Aorta (tissue), 5 donors: Measurements from ENCODE around the gene ABCD1. TPM values are rescaled to one million over a fixed set of nuclear protein-coding genes. Genes with fewer than 3 reads are reported as not detected.
"Not testable (repeated sequence)": the region's sequence is repeated elsewhere in the genome, so short reads cannot be mapped to it uniquely, and the experiment has no call there.

Experiments
- ATAC-seq: fragments of 200-7000 bp; cut with Tn5 transposase; one replicate; pipeline ENCODE4 v1.9.1; 2022; ENCODE audit warnings: moderate library complexity; ENCODE audit not compliant: low FRiP score
- DNase-seq, 2 donors: peaks; one replicate each; pipeline ENCODE4 v3.0.0-alpha.2; 2020
- H3K27ac ChIP-seq, 2 donors: one replicate each; pipeline ENCODE4 v1.5.1; 2013; ENCODE audit warnings: low read length in 2 of 2, mild to moderate bottlenecking in 2 of 2, moderate library complexity in 2 of 2, control low read depth in 1 of 2, inconsistent platforms in 1 of 2, low read depth in 1 of 2
- H3K27me3 ChIP-seq, 2 donors: one replicate each; pipeline ENCODE4 v1.6.1; 2013; ENCODE audit warnings: control low read depth in 1 of 2, low read length in 1 of 2, mild to moderate bottlenecking in 1 of 2, moderate library complexity in 1 of 2; ENCODE audit not compliant: insufficient read depth in 2 of 2, control insufficient read depth in 1 of 2
- H3K36me3 ChIP-seq, 2 donors: one replicate each; pipeline ENCODE4 v1.6.1; 2013; ENCODE audit warnings: control low read depth in 1 of 2, low read length in 1 of 2, mild to moderate bottlenecking in 1 of 2; ENCODE audit not compliant: insufficient read depth in 2 of 2, control insufficient read depth in 1 of 2
- H3K4me1 ChIP-seq, 2 donors: one replicate each; pipeline ENCODE4 v1.6.1; 2013; ENCODE audit warnings: low read length in 2 of 2, control low read depth in 1 of 2, mild to moderate bottlenecking in 1 of 2, moderate library complexity in 1 of 2; ENCODE audit not compliant: insufficient read depth in 2 of 2, control insufficient read depth in 1 of 2
- H3K4me3 ChIP-seq, 2 donors: one replicate each; pipeline ENCODE4 v1.5.1; 2013; ENCODE audit warnings: low read length in 2 of 2, control low read depth in 1 of 2, mild to moderate bottlenecking in 1 of 2
- H3K9me3 ChIP-seq: one replicate; pipeline ENCODE4 v1.6.1; 2013; ENCODE audit warnings: mild to moderate bottlenecking, low read length; ENCODE audit not compliant: control insufficient read depth
- WGBS, 2 donors: extraction: QIAGEN DNeasy Blood & Tissue Kit; methylation state at CpG; one replicate each; pipeline ENCODE4 v1.1.7; 2013; 5-methylcytosine and 5-hydroxymethylcytosine counted together
- intact Hi-C, 2 donors: fragments of 100-400 bp; cut with DNase I; formaldehyde crosslinking; loops; one replicate each; pipeline versions ENCODE4 v1.14.2 to v1.15.0; 2022
- polyA plus RNA-seq, 2 donors: library from polyadenylated mRNA; stranded (reverse); fragments of 200-250 nt; gene quantifications; one replicate each; pipeline ENCODE4 v1.2.3, GENCODE V29; 2013
- total RNA-seq, 2 donors: library from RNA; stranded (reverse); fragmentation: NEBNext Ultra II Directional; extraction: Animal tissue kit (Norgen Biotek cat#: 25700); gene quantifications; one replicate each; pipeline ENCODE4 v1.2.1, GENCODE V29; 2021
- donor health status: healthy with polysubstance abuse.
- donor health status: Bipolar disorder and iron deficiency.
- donor health status: DM: no; HTN: no; CAD: no.
- donor health status: DM: no; HTN: no; CAD: no.
- donor health status: DM: yes; HTN: yes; CAD: no.

The ABCD1 gene
- total and polyA plus RNA-seq, 4 donors: 8.8 to 15.8 (median 10.7) TPM

- intact Hi-C loops, H3K9me3 ChIP-seq, H3K4me3 ChIP-seq, DNase-seq, ATAC-seq, H3K4me1 ChIP-seq, H3K36me3 ChIP-seq, H3K27ac ChIP-seq, H3K27me3 ChIP-seq: not testable (repeated sequence)
- WGBS, 2 donors: 97% methylated on average over 12 to 14 of the region's 14 CpGs
These were observed 17.5 kb downstream of the ABCD1 start for GRCh38 chrX:153742111-153742510.

DNA sequence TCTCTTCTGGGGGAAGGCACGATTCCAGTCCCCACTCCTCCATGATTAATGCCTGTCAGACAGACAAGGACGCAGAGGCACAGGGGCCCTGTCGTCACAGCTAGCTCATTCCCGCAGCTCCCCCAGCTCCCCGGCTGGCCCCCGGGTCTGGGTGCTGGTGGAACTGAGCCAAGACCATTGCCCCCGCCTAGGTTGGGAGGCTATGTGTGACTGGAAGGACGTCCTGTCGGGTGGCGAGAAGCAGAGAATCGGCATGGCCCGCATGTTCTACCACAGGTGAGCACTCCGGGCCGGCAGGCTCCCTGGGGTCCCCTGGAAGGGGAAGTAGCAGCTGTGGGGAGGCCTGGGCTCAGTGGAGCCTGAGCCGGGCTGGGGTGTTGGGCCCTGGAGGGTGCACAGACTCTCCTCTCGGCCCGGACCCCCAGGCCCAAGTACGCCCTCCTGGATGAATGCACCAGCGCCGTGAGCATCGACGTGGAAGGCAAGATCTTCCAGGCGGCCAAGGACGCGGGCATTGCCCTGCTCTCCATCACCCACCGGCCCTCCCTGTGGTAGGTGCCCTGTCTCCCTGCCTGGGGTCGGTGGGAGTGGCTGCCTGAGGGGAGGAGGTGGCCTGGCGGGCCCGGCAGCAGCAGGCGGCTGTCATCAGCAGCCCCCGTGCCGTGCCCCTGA, 18.3 kb downstream of the ABCD1 start:
- DNase-seq, H3K27me3 ChIP-seq, H3K4me3 ChIP-seq, ATAC-seq, intact Hi-C loops, H3K9me3 ChIP-seq, H3K36me3 ChIP-seq, H3K4me1 ChIP-seq: not testable (repeated sequence)
- H3K27ac ChIP-seq: peak overlapping the region in 1 of 2 donors; percentile 60
- WGBS, 2 donors: 59 to 79% methylated on average over 30 to 32 of the region's 32 CpGs

GRCh38 chrX:153743468-153744209, 19.0 kb downstream of the ABCD1 start:
- H3K9me3 ChIP-seq, H3K27me3 ChIP-seq, H3K4me1 ChIP-seq, ATAC-seq, H3K4me3 ChIP-seq, intact Hi-C loops, H3K36me3 ChIP-seq: not testable (repeated sequence)
- H3K27ac ChIP-seq: peak overlapping the region in 1 of 2 donors; percentile 93
- peak; percentile 82 to 87 for DNase-seq
- 6 to 23% methylated on average over 20 to 35 of the region's 35 CpGs for WGBS, 2 donors

- H3K27me3 ChIP-seq: no peaks in the 10 kb centered on the region
- H3K4me3 ChIP-seq: no peak overlapping the region
- no peaks in the 10 kb centered on the region for H3K9me3 ChIP-seq
- ATAC-seq (no peak), DNase-seq (peak in 1 of 2 donors; percentile 57)
- H3K27ac ChIP-seq: peak overlapping the region in 1 of 2 donors; percentile 93
- no peaks in the 10 kb centered on the region for H3K36me3 ChIP-seq
- intact Hi-C loops: no loop called here
- 4 to 20% methylated on average over 37 to 38 of the region's 38 CpGs for WGBS, 2 donors
- H3K4me1 ChIP-seq: no peaks in the 10 kb centered on the region
These were observed 19.8 kb downstream of the ABCD1 start for GRCh38 chrX:153744210-153745066.

DNA sequence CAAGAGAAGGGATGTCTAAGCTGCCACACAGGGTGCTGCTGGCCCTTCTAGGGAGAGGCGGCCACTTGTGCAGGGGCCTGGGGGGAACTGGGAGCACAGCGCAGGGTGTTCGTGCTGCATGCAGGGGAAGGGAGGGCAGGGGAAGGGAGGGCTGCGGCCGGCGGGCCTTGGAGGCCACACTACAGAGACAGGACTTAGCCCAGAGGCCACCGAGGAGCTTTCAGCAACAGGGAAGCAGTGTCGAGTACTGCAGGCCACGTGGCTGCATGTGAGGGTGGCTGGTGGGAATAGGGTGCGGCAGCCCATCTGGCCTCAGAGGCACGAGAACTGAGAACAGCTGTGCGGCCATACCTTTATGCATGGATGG, 20.4 kb downstream of the ABCD1 start:
- H3K36me3 ChIP-seq, ATAC-seq, H3K4me3 ChIP-seq, H3K27ac ChIP-seq, DNase-seq, H3K4me1 ChIP-seq, H3K9me3 ChIP-seq, H3K27me3 ChIP-seq, intact Hi-C loops: not testable (repeated sequence)
- 25 to 58% methylated on average over 12 of the region's 12 CpGs for WGBS, 2 donors

DNA sequence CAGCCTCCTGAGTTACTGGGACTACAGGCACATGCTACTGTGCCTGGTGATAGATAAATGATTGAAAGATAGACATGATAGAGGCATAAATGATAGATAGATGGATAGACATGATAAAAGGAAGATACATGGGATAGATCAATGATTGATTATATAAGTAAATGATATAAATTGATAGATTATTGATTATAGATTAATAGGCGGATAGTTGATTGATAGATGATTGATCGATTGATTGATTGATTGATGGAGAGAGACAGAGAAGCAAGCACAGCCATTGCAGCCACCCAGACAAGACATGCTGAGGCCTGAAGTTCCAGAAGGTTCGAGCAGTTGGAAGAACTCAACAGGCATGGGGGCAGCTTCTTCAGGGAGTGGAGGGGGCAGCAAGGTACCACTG, 21.7 kb downstream of the ABCD1 start:
- intact Hi-C loops: no loop called here
- no peaks in the 10 kb centered on the region for H3K4me1 ChIP-seq
- no peaks in the 10 kb centered on the region for H3K9me3 ChIP-seq
- ATAC-seq (no peak), DNase-seq (no peak)
- H3K27me3 ChIP-seq: no peaks in the 10 kb centered on the region
- no peak overlapping the region for H3K27ac ChIP-seq
- 73 to 75% methylated on average over 3 of the region's 3 CpGs for WGBS, 2 donors
- no peaks in the 10 kb centered on the region for H3K36me3 ChIP-seq
- H3K4me3 ChIP-seq: no peak overlapping the region

DNA sequence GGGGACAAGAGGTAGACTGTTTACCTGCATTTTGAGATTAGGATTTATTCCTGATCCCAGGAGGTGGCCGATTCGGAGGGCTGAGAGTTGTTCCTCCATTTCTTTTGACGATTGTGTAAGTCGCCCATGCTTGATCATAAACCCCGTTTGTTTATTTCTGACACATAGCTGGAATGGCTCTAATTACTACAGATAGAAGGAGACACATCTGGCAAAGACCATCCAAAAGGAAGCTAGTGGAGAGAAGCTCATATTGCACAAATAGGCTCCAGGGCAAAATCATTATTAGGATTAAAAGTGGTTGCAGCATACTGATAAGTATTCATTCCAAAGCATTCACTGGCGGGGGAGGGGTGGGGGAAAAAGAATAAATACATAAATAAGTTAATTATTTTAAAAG, 22.3 kb downstream of the ABCD1 start:
- WGBS, 2 donors: 76 to 81% methylated on average over 6 of the region's 6 CpGs
- H3K4me3 ChIP-seq, H3K27ac ChIP-seq, H3K27me3 ChIP-seq, H3K9me3 ChIP-seq, H3K36me3 ChIP-seq, intact Hi-C loops, ATAC-seq, H3K4me1 ChIP-seq, DNase-seq: not testable (repeated sequence)

DNA sequence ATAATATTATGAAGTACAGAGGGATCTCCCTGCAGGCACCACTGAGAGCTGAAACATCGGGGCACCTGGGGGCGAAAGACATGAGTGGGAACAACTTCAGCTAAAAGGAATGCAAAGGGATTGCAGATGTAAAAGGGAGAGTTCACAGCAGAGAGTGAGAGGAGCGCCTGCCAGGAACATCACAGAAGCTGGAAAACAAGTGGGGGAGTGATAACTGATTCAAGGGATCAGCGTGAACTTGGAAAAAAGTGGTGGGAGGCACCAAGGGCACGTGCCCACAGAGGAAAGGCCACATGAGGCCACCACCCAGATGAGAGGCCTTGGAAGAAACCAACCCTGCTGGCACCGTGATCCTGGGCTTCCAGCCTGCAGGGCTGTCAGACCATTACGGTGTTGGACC, 24.4 kb downstream of the ABCD1 start:
- DNase-seq, ATAC-seq, H3K4me3 ChIP-seq, intact Hi-C loops, H3K9me3 ChIP-seq, H3K4me1 ChIP-seq, H3K36me3 ChIP-seq, H3K27me3 ChIP-seq, H3K27ac ChIP-seq: not testable (repeated sequence)
- WGBS, 2 donors: 87 to 93% methylated on average over 7 of the region's 7 CpGs
